HFF-Myc (cell line): Measurements from ENCODE around the gene SHROOM4.
A peak's percentile ranks its signal among the peaks of the same experiment; 100 is the strongest.

ENCODE experiments used
- DNase-seq: peaks from one replicate; pipeline ENCODE4 v3.0.0-alpha.2; 2011; ENCODE audit warnings: low read depth; ENCODE audit errors: extremely low read depth
- H3K4me3 ChIP-seq: replicated peaks from 2 replicates; pipeline ENCODE4 v1.5.1; 2011; ENCODE audit warnings: low read depth, mild to moderate bottlenecking, control low read depth, low read length
- TF ChIP-seq, protein P1 (sequence below): IDR thresholded peaks from 2 replicates; pipeline ENCODE4 v1.5.1; 2012; ENCODE audit warnings: mild to moderate bottlenecking, low read depth, low read length, control low read depth; ENCODE audit errors: missing control alignments

The SHROOM4 gene

DNA sequence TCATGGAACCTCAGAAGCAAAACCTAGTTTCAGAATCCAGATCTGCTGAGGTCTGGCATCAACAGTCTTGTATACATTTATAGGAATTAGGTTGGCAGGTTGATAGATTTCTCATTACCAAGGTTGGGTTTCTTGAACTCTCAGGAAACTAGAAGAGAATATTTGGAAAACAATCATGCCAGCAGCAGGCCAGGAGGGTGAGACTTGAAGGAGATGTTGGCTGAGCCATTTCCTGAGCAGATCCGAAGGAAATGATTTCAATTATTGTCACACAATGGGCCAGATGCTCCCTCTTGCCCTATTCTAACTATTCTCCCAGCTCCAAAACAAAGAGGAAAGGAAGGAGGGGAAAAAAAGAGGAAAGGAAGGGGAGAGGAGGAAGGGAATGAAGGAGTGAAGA lies 45.2 kb downstream of the SHROOM4 start:
- no peak overlapping the region for H3K4me3 ChIP-seq
- TF ChIP-seq, protein P1, sequence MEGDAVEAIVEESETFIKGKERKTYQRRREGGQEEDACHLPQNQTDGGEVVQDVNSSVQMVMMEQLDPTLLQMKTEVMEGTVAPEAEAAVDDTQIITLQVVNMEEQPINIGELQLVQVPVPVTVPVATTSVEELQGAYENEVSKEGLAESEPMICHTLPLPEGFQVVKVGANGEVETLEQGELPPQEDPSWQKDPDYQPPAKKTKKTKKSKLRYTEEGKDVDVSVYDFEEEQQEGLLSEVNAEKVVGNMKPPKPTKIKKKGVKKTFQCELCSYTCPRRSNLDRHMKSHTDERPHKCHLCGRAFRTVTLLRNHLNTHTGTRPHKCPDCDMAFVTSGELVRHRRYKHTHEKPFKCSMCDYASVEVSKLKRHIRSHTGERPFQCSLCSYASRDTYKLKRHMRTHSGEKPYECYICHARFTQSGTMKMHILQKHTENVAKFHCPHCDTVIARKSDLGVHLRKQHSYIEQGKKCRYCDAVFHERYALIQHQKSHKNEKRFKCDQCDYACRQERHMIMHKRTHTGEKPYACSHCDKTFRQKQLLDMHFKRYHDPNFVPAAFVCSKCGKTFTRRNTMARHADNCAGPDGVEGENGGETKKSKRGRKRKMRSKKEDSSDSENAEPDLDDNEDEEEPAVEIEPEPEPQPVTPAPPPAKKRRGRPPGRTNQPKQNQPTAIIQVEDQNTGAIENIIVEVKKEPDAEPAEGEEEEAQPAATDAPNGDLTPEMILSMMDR = no peak
- DNase-seq = no peak

- TF ChIP-seq, protein P1 = no peak
- DNase-seq = no peak
Observed at GRCh38 chrX:50765986-50766385, 48.0 kb downstream of the SHROOM4 start.

GRCh38 chrX:50762578-50762977 lies 51.4 kb downstream of the SHROOM4 start:
- no peak for DNase-seq
- TF ChIP-seq, protein P1 = no peak
- no peak overlapping the region for H3K4me3 ChIP-seq

More at GRCh38 chrX:50765986-50766385, 48.0 kb downstream of the SHROOM4 start:
- H3K4me3 ChIP-seq = no peak overlapping the region

GRCh38 chrX:50756276-50756675 lies 57.7 kb downstream of the SHROOM4 start:
- TF ChIP-seq, protein P1 = no peak
- DNase-seq = no peak
- H3K4me3 ChIP-seq = no peak overlapping the region

DNA sequence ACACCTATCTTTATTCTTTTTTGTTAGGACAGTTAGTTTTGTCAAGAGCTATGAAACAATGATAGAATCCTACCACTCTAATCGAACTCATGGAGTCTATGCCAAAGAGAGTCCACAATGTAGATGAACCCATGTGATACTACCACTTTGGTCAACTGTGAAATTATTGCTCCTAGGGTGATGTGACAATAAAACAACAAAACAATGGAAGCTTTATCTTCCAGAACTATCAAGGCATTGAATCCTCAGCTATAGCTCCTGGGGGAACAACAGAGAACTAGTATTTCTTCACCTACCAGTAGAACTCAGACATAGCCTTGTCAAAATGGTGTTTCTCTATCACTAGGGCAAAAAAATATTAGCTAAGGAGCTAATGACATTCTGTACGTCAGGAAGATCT lies 62.9 kb downstream of the SHROOM4 start:
- TF ChIP-seq, protein P1 = no peak
- DNase-seq = no peak
- no peak overlapping the region for H3K4me3 ChIP-seq

DNA sequence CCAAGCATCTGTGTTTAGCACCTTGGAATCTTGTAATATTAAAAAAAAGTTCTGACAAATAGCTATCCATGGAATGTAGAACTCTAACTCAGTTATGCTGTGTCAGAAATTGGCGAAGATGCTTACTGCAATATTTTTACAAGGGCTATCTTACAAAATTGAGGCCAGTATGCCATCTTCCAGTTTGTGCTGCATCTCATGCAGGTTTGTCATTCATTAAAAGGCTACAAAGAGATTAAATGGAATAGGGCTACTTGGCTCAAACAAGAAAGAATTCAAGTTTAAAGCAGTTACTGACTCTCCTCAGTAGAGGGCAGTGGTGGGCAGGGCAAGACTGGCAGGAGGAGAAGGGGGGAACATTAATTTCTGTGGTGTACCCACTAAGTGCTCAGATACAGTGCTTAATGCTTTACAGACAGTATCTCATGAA lies 66.5 kb downstream of the SHROOM4 start:
- TF ChIP-seq, protein P1 = peak; percentile 57
- DNase-seq = no peak
- H3K4me3 ChIP-seq = no peak overlapping the region

DNA sequence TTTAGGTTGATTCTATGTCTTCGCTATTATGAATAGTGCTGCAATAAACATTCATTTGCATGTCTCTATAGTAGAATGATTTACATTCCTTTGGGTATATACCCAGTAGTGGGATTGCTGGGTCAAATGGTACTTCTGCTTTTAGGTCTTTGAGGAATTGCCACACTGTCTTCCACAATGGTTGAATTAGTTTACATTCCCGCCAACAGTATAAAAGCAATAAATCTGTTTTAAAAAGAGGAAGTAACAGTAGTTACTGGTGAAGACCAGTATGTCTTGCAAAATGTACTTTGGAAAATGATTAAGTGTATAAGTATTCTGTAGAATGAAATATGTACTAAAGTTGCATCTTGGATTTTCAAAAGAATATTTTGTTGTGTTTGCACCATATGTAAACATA lies 77.3 kb downstream of the SHROOM4 start:
- TF ChIP-seq, protein P1 = no peak
- H3K4me3 ChIP-seq = no peak overlapping the region
- DNase-seq = no peak
